Lung microvascular endothelial cell (primary cell): ENCODE data around the gene C2. TPM values are rescaled to one million over a fixed set of nuclear protein-coding genes. Genes with fewer than 3 reads are reported as not detected.

Experiments
- DNase-seq, 2 donors: peaks; one replicate each; pipeline versions ENCODE4 v3.0.0 to v3.0.0-alpha.2; 2010; ENCODE audit warnings: low read depth in 2 of 2
- total RNA-seq: library from RNA; depleted of rRNA; stranded (reverse); fragments of >200 nt; gene quantifications from 2 replicates; pipeline ENCODE4 v1.2.1, GENCODE V29; 2014

C2 gene
- total RNA-seq, result under 0.01 TPM in 1 of 2 replicates, not detected in the other

GRCh38 chr6:31927242-31927862, at the start of gene C2:
C2 (plus strand) TSS chr6:31927717; CDS start chr6:31927753, 36 bp downstream.
- no peak for DNase-seq

DNA sequence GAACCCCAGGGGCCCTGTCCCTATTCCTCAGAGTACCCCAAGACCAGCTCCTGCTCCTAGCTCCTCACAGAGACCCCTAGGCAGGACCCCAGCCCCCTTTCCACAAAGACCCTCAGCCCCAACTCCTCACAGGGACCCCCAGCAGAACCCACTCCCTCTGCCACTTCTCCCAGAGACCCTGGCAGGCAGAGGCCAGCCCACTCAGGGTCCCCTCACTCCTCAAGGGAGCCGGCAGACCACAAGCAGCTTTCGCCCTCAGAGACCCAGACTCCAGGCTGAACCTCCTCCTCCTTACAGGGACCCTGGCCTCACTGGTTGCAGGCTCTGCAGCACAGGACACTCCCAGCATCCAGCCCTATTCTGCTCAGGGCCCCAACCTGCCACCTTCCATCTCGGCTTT, 49.3 kb upstream of the C2 start:
- no peak for DNase-seq

DNA sequence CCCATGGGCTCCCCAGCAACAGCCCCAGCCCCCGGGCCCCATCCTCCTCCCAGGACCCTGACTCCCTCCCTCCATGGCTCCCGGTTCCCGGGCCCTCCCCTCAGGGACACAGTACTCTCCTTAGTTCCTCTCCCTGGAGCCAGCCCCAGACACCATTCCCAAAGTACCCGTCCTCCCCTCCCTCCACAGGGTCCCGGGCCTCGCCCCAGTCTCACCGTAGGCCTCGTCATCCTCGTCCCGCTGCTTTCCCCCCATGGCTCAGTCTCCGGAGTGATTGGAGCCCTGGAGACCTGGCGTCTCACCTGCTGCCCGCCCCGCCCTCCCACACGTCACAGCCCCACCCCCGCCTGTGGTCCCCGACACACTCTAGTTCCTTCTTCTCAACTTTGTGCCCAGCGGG, 48.8 kb upstream of the C2 start, which contains the start of gene SLC44A4:
SLC44A4 (minus strand) TSS at position 272 of the 400 bp plus-strand sequence; CDS start at position 255, 17 bp downstream.
- DNase-seq, result no peak

DNA sequence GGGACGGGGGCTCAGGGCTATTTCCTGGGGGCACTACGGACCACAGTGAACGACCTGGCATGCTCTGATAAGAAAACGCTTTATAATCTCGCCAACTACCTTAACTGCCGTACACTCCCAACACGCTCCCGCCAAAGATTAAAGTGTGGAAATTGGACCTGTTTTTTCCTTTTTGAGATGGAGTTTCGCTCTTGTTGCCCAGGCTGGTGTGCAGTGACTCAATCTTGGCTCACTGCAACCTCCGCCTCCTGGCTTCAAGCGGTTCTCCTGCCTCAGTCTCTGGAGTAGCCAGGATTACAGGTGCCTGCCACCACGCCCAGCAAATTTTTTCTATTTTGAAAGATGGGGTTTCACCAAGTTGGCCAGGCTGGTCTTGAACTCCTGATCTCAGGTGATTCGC, 48.4 kb upstream of the C2 start:
- no peak for DNase-seq

GRCh38 chr6:31879901-31880300, 47.6 kb upstream of the C2 start:
- DNase-seq, result no peak

GRCh38 chr6:31880616-31881015, 46.9 kb upstream of the C2 start:
- no peak for DNase-seq

GRCh38 chr6:31881136-31881859, 46.2 kb upstream of the C2 start:
- DNase-seq, result no peak

DNA sequence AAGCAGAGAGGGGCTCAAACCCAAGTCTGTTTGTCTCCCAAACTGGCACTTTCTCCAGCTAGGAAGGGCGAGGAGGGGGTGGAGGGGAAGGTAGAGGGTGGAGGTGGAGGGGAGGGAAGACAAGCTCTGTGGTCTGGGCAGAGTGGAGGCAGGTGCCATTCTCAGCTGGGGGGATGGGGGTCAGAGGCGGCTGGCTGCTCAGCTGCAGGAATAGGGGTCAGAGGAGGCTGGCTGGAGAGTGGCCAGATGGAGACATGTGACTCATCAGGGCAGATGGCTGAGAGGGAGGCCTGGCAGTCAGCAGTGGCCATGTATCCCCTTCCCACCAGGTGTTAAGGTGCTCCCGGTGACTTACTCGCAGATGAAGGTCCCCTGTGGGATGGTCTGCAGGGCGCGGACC, 45.2 kb upstream of the C2 start:
- DNase-seq, result peak; percentile 47 to 52

DNA sequence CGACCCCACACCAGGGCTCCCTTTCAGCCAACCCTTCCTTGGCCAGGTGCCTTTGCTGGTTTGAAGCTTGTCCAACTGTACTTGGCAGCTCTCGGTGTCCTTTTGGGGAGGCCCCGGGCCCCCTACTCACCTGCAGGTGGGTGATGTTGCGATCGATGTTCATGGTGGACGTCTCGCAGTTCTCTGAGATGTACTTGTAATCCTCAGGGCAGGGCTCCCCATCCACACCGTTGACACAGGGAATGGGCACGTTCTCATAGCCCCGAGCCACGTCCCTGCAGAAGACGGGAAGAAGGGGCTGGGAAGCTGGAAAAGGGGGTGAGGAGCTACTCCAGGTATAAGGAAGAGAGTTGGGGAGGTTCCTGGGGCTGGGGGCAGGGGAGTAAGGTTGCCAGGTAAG, 43.8 kb upstream of the C2 start:
- DNase-seq, result no peak

DNA sequence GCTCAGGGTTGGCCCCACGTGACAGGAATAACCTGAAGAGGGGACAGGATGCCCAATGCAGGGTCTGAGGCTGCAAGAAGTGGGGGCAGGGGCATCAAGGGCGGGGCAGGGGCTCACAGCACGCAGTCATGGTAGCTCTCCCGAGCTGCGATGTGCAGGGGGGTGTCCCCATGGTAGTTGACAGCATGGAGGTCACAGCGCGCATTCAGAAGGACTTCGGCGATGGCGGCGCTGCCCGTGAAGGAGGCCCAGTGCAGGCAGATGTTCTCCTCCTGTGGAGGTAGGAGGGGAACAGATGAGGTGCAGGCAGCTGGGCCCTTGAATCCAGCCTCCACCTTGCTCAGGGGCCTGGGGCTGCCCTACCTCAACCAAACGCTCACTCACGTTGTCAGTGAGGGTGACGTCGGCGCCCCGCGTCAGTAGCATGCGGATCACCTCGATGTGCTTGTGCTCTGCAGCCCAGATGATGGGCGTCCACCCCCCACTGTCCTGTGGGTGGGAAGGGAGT, 42.9 kb upstream of the C2 start:
- DNase-seq, result no peak

DNA sequence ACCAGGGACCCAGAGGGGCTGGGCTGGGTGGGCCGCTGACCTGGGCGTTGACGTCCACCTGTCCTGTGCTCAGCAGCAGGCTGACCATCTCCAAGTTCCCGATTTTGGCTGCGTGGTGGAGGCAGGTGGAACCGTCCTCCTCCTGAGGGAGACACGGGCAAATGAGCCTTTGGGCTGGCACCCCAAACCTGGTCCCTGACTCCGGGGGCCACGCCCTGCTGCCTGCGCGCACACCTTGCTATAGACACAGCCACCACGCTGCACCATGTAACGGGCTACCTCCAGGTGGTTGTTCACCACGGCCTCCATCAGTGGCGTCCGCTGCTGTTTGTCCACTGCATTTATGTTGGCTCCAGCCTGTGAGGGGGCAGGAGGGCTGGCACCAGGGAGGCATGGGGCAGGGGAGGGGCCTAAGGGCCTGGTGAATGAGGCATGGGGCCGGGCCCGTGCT, 41.0 kb upstream of the C2 start:
- no peak for DNase-seq

DNA sequence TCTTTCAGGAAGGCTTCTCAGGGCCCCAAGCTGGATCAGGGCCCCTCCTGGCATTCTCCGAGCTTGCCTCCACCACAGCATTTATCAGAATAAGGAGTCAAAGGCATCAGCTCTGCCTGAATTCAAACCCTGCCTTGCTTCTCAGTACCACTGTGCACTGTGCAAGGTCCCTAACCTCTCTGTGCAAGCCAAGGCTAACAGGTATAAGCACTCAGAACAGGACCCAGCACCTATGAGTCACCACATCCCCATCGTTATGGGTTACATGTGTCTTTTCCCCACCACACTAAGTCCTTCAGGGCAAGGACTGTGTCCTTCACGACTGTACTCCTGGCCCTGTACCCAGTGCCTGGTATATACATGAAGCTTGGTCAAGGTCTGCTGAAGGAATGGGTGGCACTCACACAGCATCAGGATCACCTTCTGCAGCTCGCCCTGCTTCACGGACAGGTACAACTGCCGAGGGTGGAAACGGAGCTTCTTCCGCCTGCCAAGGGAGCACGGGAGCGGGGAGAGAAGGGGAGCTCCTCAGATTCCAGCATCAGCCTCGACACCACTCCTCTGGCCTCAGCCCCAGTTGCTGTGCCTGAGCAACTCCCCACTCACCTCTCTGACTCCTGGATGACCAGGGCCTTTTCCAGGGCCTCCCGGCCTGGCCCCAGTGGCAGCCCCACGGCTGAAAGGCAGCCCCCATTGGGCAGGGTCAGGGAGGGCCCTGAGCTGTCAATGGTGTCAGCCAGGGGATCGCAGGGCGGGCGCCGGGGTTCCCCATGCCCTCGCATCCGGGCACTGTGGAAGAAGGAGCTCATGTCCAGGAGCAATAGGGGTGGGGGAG, 40.1 kb upstream of the C2 start:
- DNase-seq, result no peak

DNA sequence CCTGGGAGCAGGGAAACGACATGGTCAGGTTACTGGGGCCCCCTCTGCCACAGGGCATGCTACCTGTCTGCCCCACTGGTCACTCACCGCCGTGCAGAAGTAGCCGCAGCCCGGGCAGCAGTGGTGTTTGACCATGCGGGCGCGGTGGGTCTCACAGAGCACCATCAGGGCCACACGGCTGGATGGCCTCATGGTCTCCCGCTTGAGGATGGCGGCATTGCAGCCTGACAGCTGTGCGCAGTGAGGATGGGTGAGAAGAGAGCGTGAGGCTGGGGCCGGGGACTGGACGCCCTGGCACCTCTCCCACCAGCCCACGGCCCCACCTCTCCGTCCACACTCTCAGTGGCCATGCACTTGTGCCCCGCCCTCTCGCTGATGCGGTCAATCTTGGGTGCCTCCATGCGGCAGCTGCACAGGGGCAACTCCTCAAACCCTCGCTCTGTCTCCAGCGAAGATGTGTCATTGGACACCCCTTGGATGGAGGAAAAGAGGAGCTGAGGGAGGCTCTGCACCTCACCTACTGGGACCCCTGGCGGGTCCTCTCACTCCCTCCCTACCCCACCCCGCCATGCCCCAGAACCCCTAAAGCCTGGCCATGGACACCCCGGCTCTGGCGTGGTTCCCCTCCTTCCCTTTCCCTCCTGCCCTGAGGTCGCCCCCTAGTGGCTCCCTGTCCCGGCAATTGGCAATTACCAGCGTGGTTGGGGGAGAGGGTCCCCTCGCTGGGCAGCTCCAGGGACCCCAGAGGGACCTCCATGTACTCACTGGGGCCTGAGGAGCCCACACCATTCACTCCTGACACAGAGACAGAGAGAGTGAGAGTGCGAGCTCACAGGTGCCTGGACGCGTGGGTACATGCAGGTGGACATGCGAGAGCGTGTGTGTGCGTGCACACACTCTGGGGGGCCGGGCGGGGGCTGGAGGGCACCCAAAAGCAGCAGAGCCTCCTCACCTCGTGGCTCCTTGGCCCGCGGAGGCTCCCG, 39.0 kb upstream of the C2 start:
- peak; percentile 22 to 36 for DNase-seq

GRCh38 chr6:31889331-31889972, 38.1 kb upstream of the C2 start:
- DNase-seq, result no peak

DNA sequence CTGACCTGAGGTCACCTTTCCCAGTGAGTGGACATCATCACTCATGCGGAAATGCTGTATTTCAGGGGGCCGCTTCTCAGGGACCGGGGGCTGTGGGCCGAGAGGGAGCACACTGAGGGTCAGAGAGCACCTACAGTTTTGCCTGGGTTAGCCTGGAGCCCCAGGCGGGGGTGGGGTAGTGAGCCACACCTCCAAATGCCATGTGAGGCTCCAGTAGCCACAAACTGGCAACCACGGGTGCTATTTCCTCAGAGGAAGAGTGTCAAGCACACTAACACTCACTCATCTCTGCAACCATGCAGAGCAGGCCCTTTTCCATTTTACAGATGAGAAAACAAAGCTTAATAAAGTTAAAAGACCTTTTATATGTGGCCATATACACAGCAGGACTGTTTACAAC, 34.7 kb upstream of the C2 start:
- no peak for DNase-seq

DNA sequence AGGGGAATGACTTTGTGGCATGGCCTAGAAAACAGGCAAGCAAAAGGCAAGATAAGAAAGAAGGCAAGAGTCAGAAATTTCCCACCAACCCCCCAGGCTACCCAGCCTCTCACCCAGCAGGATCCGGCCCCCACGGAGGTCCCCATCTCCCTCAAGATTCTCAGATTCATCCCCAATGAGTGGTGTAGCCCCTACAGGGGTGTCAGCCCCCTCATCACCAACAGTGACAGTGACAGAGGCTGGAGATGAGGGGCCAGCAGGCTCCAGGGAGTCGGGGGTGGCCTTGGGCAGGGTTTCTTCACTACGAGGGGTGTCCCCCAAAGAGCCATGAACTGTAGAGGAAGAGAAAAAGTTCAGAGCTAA, 31.0 kb upstream of the C2 start:
- DNase-seq, result no peak

- no peak for DNase-seq
Observed at GRCh38 chr6:31896856-31897611, 30.5 kb upstream of the C2 start.

DNA sequence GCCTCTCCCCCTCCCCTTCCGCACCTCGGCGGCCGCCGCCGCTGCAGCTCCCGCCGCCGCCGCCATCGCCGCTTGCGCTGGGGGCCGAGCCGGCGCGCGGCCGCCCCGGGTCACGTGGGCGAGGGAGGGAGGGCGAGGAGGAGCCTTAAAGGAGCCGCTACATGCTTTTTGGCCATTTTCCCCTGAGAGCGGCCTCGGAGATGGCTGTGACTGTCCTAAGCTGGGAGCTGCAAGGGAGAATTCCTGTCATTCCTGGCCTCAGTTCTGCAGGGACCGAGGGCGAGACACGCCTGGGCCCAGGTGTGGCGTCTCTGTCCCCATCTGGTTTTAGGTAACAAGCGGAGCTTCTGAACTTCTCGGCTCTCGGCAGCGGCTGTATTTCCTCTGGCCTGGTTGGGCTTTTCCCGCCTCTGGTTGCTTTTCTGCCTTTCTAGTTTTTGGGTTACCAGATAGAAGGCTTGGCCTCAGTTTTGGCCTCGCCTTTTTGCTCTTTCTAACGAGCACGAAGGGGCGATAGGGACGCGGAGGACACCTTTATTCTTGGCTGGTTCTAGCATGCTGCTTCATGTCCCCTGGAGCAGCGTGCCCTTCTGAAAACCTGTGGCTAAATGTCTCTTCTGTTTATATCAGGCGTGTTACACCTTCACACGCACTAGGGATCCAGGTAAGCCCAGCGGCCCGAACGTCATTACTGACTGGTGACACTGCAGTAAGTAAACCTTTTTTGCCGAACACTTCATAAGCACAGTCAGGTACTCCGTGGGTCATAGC, 29.7 kb upstream of the C2 start, which contains the start of gene EHMT2:
EHMT2 (minus strand) TSS at position 87 of the 771 bp plus-strand sequence; CDS start at position 66, 21 bp downstream.
- peak; percentile 77 to 82 for DNase-seq
